GM21786 (cell line): Measurements from ENCODE around the gene HBG2.
"Not testable (repeated sequence)": the region's sequence is repeated elsewhere in the genome, so short reads cannot be mapped to it uniquely, and the experiment has no call there.

Experiments used
- ATAC-seq: cut with Tn5 transposase; IDR thresholded peaks from one replicate; pipeline ENCODE4 v1.9.1; 2021; ENCODE audit not compliant: unreplicated experiment

The HBG2 gene

DNA sequence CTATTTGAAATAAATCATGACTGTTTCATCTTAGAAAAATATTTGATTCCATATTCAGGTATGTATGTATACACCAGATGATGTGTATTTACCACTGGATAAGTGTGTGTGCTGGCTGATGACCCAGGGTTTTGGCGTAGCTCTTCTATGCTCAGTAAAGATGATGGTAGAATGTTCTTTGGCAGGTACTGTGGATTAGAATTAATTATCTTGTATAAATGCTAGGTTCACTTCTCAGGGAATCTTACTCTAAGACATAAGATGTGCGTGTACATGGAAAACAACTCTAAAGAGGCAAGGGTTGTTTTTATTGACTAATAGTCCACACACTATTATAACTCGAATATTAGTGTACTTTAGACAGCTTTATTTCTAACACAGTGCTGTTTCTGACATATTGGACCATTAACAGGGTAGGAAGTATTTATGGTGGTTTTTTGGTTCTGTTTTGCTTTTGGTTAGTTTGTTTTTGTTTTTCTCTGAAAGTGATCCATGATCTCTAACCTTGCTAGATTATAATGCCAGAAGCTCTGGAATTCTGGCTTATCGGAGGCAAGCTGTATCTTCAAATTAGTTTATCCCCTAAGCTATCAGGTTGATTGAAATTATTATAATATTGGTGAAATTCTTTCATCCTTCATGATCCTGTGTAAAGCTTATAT lies 3.9 kb downstream of the HBG2 start:
- ATAC-seq, result no peak

DNA sequence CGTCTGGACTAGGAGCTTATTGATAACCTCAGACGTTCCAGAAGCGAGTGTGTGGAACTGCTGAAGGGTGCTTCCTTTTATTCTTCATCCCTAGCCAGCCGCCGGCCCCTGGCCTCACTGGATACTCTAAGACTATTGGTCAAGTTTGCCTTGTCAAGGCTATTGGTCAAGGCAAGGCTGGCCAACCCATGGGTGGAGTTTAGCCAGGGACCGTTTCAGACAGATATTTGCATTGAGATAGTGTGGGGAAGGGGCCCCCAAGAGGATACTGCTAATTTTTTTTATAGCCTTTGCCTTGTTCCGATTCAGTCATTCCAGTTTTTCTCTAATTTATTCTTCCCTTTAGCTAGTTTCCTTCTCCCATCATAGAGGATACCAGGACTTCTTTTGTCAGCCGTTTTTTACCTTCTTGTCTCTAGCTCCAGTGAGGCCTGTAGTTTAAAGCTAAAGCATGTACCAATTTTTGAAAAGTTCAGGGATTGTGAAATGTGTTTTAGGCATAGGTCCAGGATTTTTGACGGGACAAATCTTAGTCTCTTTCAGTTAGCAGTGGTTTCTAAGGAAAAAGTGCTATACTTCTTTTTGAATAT lies 4.7 kb downstream of the HBG2 start, which contains the start of gene HBG1:
TSS of gene HBG1 (minus strand) at position 51 of the 590 bp plus-strand sequence. CDS start 53 bp downstream, outside the sequence.
- ATAC-seq, result not testable (repeated sequence)

DNA sequence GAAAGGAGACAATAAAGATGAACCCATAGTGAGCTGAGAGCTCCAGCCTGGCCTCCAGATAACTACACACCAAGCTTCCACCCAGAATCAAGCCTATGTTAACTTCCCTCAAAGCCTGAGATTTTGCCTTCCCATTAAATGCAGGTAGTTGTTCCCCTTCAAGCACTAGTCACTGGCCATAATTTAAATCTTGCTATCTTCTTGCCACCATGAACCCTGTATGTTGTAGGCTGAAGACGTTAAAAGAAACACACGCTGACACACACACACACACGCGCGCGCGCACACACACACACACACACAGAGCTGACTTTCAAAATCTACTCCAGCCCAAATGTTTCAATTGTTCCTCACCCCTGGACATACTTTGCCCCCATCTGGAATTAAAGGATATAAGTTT lies 6.1 kb downstream of the HBG2 start:
- not testable (repeated sequence) for ATAC-seq

DNA sequence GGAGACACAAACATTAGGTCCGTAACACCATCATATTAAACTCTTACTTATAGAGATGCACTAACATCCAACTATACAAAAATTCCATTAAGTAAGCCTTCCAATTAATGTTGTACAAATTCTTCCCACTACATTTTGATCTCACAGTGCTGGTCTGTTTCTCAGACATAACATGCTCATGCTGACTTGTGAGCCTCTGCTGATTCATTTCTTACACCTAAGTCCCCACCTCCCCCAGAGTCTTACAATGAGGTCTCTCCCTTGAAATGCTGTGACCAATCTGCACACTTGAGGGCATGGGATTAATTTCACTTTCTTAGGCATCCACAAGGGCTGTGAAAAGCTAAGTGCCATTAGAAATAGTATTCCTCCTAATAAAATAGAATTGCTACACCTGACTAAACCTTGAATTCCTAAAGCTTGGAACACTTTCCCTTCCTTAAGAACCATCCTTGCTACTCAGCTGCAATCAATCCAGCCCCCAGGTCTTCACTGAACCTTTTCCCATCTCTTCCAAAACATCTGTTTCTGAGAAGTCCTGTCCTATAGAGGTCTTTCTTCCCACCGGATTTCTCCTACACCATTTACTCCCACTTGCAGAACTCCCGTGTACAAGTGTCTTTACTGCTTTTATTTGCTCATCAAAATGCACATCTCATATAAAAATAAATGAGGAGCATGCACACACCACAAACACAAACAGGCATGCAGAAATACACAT lies 6.9 kb downstream of the HBG2 start:
- ATAC-seq, result no peak

DNA sequence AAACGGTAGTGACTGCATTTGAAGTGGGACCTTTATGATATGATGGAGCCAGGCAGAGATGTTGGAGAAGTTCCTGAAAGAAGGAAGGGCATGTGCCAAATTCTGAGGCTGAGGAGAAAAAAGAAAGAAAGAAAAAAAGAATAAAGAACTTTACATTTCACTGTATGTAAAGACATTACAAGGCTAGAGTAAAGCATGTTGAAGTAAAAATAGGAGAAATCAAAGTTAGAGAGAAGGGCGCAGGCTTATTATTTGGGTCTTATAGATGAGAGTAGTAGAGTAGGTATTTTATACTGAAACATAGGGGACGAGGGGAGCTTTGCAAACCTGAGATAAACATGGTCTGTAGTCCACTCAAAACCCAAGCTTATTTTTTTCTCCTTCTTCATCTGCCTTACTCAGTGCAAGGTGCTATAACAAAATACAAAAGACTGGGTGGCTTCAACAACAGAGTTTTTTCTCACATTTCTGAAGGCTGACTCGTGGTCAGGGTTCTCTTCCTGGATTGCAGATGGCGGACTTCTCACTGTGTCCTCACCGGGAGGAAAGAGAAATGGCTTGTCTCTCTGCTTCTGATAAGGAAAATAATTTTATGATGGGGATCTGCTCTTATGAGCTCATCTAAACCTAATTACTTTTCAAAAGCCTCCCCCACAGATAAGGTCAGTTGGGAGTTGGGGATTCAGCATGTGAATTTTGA lies 7.7 kb downstream of the HBG2 start:
- ATAC-seq, result no peak

DNA sequence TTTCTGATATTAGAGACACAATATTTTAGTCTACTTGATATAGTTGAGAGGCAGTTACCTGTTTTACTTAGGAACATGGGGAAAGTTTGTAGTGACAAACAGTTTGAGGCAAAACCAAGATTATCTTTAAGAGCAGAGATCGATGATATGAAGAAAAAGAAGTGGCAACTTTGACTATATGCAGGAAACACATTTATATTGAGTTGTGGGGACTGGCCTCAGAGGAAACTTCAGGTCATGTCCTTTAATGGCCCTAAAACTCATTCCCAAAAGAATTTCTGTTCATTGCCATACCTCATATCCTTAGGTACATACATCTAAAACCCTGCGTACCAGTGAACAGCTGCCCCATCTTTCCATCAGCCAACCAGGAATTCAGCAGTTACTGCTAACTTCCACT lies 9.4 kb downstream of the HBG2 start:
- ATAC-seq, result no peak

DNA sequence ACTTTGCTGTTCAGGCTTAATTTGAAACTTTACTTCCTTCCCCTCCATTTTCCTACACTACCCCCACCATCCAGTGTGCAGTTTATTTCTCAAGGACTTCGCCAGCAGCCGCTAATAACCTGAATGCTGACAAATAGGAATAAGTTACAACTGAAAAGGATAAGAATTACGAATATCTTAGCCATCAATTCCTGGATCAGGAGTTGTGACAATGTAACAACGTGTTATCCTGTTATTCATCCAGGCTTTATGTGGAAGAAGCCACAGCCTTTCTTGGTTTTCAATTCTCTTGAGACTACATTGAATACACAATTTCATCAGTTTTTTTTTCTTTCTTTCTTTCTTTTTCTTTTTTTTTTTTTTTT lies 10.8 kb downstream of the HBG2 start:
- ATAC-seq, result no peak

DNA sequence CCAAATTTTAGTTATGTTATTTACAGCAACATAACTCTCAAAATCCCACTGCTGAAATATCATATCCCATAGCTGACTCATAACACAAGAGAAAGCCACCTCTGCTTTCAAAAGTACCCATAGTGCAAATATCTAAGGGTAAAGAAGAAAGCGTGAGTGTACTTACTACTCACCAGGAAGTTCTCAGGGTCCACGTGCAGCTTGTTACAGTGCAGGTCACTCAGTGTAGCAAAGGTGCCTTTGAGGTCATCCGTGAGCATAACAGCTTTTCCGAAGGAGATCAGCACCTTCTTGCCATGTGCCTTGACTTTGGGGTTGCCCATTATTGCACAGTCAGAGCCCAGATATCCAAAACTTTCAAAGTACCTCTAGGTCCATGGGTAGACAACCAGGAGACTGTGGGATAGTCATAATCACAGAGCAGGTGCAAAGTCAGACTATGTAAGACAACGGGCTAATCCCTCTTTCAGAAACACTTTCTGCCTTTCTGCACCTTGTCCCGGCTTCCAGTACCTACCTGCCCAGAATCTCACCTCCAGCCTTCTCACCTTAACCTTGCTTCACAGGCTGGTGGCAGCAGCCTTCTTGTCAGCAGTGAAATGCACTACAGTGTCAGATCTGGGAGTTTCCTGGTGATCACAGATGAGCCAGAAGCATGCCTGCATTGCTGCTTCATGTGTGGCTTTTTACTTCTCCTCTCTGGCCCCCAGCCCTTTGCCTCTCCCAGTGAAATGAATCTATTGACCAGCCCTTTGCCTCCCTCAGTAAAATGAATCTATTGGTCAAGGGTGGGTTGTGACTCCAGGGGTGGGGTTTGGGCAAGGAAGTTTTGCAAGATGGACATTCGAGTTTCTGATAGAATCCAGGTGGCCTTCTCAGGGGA lies 11.4 kb downstream of the HBG2 start:
- no peak for ATAC-seq

DNA sequence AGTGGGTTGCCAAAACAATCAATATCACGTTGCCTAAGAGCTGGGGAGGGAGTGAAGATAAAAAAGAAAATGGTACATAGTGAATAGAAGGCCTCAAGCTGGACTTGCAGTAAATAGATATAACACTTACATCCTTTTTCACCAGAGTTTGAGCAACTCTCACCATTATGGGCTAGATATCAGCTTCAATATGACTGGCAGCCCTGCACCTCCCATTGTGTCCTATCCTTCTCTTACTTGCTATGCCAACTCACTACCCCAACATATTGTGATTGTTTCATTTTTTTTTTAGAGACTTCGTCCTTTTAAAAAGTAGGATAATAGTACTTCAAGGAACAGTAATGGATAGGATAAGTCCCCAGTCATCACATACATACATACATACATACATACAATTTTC lies 12.4 kb downstream of the HBG2 start:
- no peak for ATAC-seq

DNA sequence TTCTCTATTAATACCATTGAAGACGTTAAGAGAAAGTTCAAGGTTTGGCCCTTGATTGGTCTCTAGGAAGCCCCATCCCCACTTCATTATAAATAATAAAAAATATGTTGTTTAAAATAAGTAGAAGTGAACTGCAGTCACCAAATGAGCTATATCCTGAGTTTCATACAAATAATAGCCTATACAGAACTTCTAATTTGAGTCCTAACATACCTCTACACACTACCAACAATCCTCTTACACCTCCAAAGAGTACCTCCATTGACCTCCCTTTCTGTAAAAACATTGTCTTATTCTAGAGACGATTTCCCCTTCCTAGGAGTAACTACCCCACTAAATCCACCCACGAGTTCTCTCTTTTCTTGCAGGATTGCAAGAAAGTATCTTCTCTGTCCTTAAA lies 13.1 kb downstream of the HBG2 start:
- ATAC-seq, result no peak

DNA sequence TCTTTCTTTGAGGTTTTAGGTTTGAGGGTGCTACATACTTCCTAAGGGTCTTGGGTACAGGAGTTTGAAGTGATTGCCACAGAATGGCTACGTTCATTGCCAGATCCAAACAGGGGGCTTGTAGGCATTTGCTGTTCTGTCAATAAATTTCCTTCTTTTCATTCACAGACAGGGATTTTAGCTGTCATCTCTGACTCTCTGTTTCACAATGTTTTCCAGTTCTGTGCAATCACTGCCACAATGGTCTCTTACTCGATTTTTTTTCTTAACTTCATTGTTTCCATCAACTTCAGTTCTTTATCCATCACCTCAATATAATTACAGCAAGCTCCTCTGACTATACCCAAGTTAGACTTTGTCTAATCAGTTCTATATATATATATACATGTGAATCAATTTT lies 14.1 kb downstream of the HBG2 start:
- no peak for ATAC-seq

DNA sequence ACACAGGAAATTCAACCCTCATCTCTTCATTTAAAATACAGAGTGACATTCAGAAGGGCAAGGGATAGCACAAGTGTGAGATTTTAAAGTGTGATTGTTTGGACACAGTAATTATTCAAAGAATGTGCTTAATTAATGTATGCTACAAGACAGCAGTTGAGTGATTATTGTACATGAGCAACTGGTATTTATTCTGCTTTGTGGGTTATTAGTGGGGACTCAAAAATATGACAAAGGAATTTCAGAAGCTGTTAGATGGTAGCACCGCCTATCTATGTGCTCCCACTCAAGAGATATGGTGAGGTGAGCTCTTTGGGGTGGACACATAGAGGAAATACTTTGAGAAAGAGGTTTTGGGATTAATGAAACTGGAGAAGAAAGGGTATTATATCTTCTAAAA lies 14.5 kb downstream of the HBG2 start:
- ATAC-seq, result no peak

DNA sequence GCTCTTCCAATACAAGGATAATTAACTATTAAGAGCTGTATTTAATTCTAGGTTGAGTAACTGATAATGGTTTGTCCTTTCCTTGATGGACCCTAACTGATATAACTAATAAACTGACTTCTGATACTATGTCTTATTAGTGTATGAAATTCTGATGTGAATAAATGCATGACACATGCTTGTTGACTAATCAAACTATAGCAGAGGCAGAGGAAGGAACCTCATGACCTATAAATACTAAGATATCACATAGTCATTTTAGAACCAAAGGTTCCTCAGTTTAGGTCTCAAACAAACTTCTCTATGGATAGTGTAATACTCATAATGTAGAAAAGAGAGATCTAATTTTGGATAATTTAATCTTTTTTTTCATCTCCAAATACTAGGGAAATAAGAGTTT lies 15.5 kb downstream of the HBG2 start:
- ATAC-seq, result no peak

DNA sequence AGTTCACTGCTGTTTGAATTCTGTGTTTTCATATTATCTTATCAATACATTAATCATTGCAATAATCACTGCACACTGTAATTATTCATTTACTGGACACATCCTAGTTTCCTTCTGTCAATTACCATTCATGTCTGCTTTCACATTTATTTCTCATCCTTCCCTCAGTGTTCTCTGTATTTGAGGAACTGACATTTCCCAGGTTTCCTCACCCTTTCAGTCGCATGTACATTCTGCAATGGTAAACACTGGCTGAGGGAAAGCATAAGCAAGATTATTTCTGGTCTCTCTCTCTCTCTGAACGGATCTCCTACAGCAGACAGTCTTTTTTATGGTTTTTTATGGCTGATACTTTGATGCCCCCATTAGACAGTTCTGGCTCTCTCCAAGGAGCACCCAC lies 16.1 kb downstream of the HBG2 start:
- ATAC-seq, result no peak

DNA sequence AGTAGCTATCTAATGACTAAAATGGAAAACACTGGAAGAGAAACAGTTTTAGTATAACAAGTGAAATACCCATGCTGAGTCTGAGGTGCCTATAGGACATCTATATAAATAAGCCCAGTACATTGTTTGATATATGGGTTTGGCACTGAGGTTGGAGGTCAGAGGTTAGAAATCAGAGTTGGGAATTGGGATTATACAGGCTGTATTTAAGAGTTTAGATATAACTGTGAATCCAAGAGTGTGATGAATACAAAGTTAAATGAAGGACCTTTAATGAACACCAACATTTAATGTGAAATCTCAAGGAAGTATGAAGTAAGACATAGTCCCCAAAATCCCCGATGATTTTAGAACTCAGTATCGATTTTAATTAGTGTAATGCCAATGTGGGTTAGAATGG lies 17.2 kb downstream of the HBG2 start:
- no peak for ATAC-seq

DNA sequence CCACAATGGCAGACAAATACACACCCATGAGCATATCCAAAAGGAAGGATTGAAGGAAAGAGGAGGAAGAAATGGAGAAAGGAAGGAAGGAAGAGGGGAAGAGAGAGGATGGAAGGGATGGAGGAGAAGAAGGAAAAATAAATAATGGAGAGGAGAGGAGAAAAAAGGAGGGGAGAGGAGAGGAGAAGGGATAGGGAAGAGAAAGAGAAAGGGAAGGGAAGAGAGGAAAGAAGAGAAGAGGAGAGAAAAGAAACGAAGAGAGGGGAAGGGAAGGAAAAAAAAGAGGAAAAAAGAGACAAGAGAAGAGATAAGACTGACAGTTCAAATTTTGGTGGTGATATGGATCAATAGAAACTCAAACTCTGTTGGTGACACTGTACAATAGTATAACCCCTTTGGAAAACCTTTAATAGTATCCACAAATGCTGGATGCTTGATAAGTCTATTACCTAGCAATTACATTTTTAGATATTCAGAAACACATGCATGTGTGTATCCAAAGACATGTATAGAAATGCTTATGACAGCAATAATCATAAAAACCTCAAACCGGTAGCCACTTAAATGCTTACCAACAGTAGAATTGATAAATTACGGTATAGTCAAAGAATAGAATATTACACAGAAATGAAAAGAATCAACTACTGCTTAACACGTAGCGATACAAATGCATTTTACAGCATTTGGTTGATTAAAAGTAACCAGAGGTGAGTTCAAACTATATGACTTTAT lies 19.1 kb downstream of the HBG2 start:
- ATAC-seq, result no peak

DNA sequence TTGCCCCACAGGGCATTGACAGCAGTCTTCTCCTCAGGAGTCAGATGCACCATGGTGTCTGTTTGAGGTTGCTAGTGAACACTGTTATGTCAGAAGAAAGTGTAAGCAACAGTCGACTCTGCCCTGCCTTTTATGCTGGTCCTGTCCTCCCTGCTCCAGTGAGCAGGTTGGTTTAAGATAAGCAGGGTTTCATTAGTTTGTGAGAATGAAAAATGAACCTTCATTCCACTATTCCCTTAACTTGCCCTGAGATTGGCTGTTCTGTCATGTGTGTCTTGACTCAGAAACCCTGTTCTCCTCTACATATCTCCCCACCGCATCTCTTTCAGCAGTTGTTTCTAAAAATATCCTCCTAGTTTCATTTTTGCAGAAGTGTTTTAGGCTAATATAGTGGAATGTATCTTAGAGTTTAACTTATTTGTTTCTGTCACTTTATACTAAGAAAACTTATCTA lies 20.2 kb downstream of the HBG2 start, which contains the start of gene HBD:
TSS of gene HBD (minus strand) at position 103 of the 454 bp plus-strand sequence. CDS start at position 53, 50 bp downstream.
- peak; percentile 67 for ATAC-seq

DNA sequence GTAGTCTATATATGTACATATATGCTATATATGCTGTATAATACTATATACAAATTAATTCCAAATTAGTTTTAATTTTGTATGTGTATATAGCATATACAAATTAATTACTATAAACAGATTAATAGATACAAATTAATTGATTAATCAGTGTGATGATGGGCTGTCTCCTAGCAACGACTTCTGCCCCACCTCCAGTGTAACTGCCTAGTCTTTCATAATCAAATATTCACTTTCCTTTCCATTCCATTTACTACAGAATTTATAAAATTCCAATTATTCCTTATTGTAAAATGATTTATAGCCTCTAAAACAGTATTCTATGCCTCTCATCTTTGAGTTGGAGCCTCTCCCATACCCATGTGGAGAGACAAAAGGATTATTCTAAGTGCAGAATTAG lies 21.3 kb downstream of the HBG2 start:
- ATAC-seq, result no peak

DNA sequence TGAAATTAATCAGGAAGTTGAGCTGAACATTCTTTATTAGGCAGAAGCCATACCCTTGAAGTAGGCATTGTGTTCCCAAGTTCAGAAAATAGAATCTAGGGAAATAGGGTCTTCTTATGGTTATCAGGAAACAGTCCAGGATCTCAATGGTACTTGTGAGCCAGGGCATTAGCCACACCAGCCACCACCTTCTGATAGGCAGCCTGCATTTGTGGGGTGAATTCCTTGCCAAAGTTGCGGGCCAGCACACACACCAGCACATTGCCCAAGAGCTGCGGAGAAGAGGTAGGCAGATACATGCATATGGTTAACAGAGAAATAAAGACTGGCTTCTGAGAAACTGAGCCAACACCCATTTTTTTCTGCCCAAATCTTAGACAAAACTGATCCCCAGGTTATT lies 21.8 kb downstream of the HBG2 start:
- ATAC-seq, result no peak

DNA sequence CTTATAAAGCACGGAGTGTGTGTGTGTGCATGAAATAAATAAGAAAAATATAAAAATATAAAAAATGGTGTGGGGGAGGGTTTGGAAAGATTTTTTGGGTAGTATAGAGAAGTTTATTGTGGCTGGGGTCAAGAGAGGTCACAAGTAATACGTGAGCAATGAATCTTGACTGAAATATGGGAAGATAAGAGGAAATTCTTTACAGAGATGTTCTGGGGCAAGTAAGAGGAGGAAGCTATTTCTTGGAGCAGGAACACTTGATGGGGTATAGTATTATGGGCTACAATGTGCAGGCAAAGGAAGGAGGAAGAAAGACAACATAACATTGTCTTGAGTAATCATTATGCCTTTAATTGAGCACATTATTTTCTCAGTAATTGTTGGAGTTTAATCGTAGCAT lies 22.4 kb downstream of the HBG2 start:
- ATAC-seq, result no peak
